ENCODE measurements around the gene ANKLE1. TPM values are rescaled to one million over a fixed set of nuclear protein-coding genes. Genes with fewer than 3 reads are reported as not detected.

ANKLE1 gene
- polyA plus RNA-seq, 1 donor (not counting 4 experiments of a cell fraction or from before 2014, with no cell fraction given), result 0.30 TPM

DNA sequence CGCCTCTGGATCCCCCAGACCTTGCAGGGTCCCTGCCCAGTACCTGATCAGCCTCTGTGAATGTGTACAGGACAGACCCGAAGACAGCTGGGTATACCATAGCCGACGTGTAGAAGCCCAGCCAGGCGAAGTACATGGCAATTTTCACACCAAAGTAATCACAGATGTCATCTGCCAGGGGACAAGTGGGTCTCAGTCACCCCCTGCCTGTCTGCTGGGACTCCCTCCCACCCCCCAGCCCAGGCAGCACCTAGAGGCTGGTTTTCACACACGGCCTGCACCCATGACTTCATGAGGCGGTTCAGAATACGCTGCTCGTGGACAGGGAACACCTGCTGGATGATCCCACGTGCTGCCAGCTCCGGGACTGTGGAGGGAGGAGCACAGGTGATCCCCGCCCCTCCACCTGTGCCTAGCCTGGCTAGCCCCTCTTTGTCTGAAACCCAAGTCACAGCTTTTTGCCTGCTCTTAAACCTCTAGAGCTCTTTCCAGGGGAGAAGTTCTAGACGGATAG, 49.4 kb downstream of the ANKLE1 start:
- Histone ChIP-seq H3K9ac (ENCODE audit: control insufficient read depth, extremely low read depth, insufficient read depth, low read length) (no peak overlapping the region), H3K36me3 (ENCODE audit: control insufficient read depth in 2 of 2, extremely low read depth in 1 of 2, insufficient read depth in 2 of 2, low read length in 2 of 2) (no peaks in the 10 kb centered on the region), H4K20me1 (ENCODE audit: control insufficient read depth, extremely low read depth, insufficient read depth, low read length) (no peaks in the 10 kb centered on the region), H3K27me3 (ENCODE audit: control insufficient read depth, extremely low read depth, insufficient read depth, low read length) (peaks cover 25% of the 10 kb centered on the region), H3K9me1 (ENCODE audit: control insufficient read depth, extremely low read depth, insufficient read depth, low read length) (no peaks in the 10 kb centered on the region), H3K79me2 (ENCODE audit: control insufficient read depth, insufficient read depth, low read length) (no peaks in the 10 kb centered on the region), H3K4me2 (ENCODE audit: control insufficient read depth, extremely low read depth, insufficient read depth, low read depth, low read length) (no peak overlapping the region), H3K9me3 (ENCODE audit: control insufficient read depth, low read depth, low read length) (no peaks in the 10 kb centered on the region), H3K4me1 (ENCODE audit: control insufficient read depth, extremely low read depth, insufficient read depth, low read length) (peaks cover 28% of the 10 kb centered on the region), H2AFZ (ENCODE audit: control insufficient read depth, low read length) (no peak overlapping the region), H3K4me3 (ENCODE audit: control insufficient read depth in 2 of 3, extremely low read depth in 1 of 3, insufficient read depth in 2 of 3, low read depth in 1 of 3, low read length in 3 of 3) (no peak overlapping the region), H3K27ac (ENCODE audit: control insufficient read depth, insufficient read depth, low read length) (no peak overlapping the region)
- TF ChIP-seq CTCF (optimal IDR thresholded peaks at IDR 0.05 in 1 of 3, IDR thresholded peaks at IDR 0.05 in 1 of 3, conservative IDR thresholded peaks at IDR 0.05 in 1 of 3; ENCODE audit: extremely low read depth in 1 of 3, insufficient read depth in 2 of 3, low read length in 3 of 3) (no peak), EZH2 (IDR thresholded peaks at IDR 0.05; ENCODE audit: low read length) (no peak)
- DNase-seq (ENCODE audit: low read depth, low spot score) (no peak), FAIRE-seq (no peak)
- dilution Hi-C loops (cut with MboI; ENCODE audit: extremely low pct_ligation_motif_present, low sequenced_read_pairs), result no loop called here

- no peaks in the 10 kb centered on the region for H3K79me2 ChIP-seq (ENCODE audit: control insufficient read depth, insufficient read depth, low read length)
- no peak overlapping the region for H3K27ac ChIP-seq (ENCODE audit: control insufficient read depth, insufficient read depth, low read length)
- no peak overlapping the region for H3K4me3 ChIP-seq (ENCODE audit: control insufficient read depth in 2 of 3, extremely low read depth in 1 of 3, insufficient read depth in 2 of 3, low read depth in 1 of 3, low read length in 3 of 3)
- FAIRE-seq (no peak), DNase-seq (ENCODE audit: low read depth, low spot score) (no peak)
- TF ChIP-seq CTCF (optimal IDR thresholded peaks at IDR 0.05 in 1 of 3, IDR thresholded peaks at IDR 0.05 in 1 of 3, conservative IDR thresholded peaks at IDR 0.05 in 1 of 3; ENCODE audit: extremely low read depth in 1 of 3, insufficient read depth in 2 of 3, low read length in 3 of 3), result no peak
- TF ChIP-seq EZH2 (IDR thresholded peaks at IDR 0.05; ENCODE audit: low read length), result no peak
- no peak overlapping the region for H3K9ac ChIP-seq (ENCODE audit: control insufficient read depth, extremely low read depth, insufficient read depth, low read length)
- H3K9me3 ChIP-seq (ENCODE audit: control insufficient read depth, low read depth, low read length), result no peaks in the 10 kb centered on the region
- no peaks in the 10 kb centered on the region for H4K20me1 ChIP-seq (ENCODE audit: control insufficient read depth, extremely low read depth, insufficient read depth, low read length)
- H3K27me3 ChIP-seq (ENCODE audit: control insufficient read depth, extremely low read depth, insufficient read depth, low read length), result peaks cover 25% of the 10 kb centered on the region
- H3K4me2 ChIP-seq (ENCODE audit: control insufficient read depth, extremely low read depth, insufficient read depth, low read depth, low read length), result no peak overlapping the region
- no peaks in the 10 kb centered on the region for H3K9me1 ChIP-seq (ENCODE audit: control insufficient read depth, extremely low read depth, insufficient read depth, low read length)
- dilution Hi-C loops (cut with MboI; ENCODE audit: extremely low pct_ligation_motif_present, low sequenced_read_pairs), result no loop called here
- H3K36me3 ChIP-seq (ENCODE audit: control insufficient read depth in 2 of 2, extremely low read depth in 1 of 2, insufficient read depth in 2 of 2, low read length in 2 of 2), result no peaks in the 10 kb centered on the region
- peaks cover 23% of the 10 kb centered on the region for H3K4me1 ChIP-seq (ENCODE audit: control insufficient read depth, extremely low read depth, insufficient read depth, low read length)
- no peak overlapping the region for H2AFZ ChIP-seq (ENCODE audit: control insufficient read depth, low read length)
Observed at GRCh38 chr19:17332360-17332676, 50.6 kb downstream of the ANKLE1 start.
